ENCODE data around the gene ASXL1. TPM values are rescaled to one million over a fixed set of nuclear protein-coding genes. Genes with fewer than 3 reads are reported as not detected.

ASXL1 gene
- total and polyA plus RNA-seq, 10 of the 15 experiments (the other 5 are each of a cell fraction or from before 2014, with no cell fraction given), result 11.0 to 87.6 (median 56.8) TPM

GRCh38 chr20:32440069-32440757 lies 82.1 kb downstream of the ASXL1 start:
- Histone ChIP-seq H3K4me1 (ENCODE audit: control insufficient read depth, insufficient read depth, low read length) (no peaks in the 10 kb centered on the region), H3K4me3 (no peak overlapping the region), H3K9me3 (replicated peaks; ENCODE audit: control insufficient read depth, insufficient read depth, low read length) (no peaks in the 10 kb centered on the region), H4K20me1 (ENCODE audit: control insufficient read depth, insufficient read depth) (no peaks in the 10 kb centered on the region; the same call in 1 of the 2 replicates), H3K36me3 (ENCODE audit: control insufficient read depth in 2 of 2, insufficient read depth in 2 of 2, low read length in 1 of 2) (peaks cover 29 to 33% of the 10 kb centered on the region in 2 experiments), H3K9ac (ENCODE audit: control insufficient read depth, insufficient read depth, low read length) (no peak overlapping the region), H3K27me3 (replicated peaks in 1 of 2; ENCODE audit: control insufficient read depth in 2 of 2, insufficient read depth in 2 of 2, low read length in 1 of 2) (no peaks in the 10 kb centered on the region), H2AFZ (ENCODE audit: control insufficient read depth, low read depth, low read length) (no peak overlapping the region), H3K27ac (ENCODE audit: control insufficient read depth, insufficient read depth) (no peak overlapping the region), H3K79me2 (ENCODE audit: control insufficient read depth, insufficient read depth, low read length) (no peaks in the 10 kb centered on the region), H3K4me2 (ENCODE audit: control insufficient read depth, insufficient read depth) (no peak overlapping the region)
- POLR2A ChIA-PET, result interaction anchor here (0.5 kb wide), 1 partner anchor 499 kb away, joined by 3 read pairs; no protein-coding TSS in a partner anchor
- CTCF ChIA-PET, result no interaction called here
- RAD21 ChIA-PET (ENCODE audit: unreplicated experiment), result no interaction called here
- DNase-seq (ENCODE audit: low read depth, low spot score) (no peak), ATAC-seq (no peak), FAIRE-seq (no peak)
- intact Hi-C loops (cut with micrococcal nuclease; ENCODE audit: unreplicated experiment), result no loop called here
- WGBS (ENCODE audit: insufficient coverage, insufficient replicate concordance, low lambda C conversion rate, missing lambda C conversion rate), result 100% methylated on average over 6 of the region's 6 CpGs
- BruUV-seq (replicated peaks), result no TSS peak
- no peak for TF ChIP-seq NFIC (IDR thresholded peaks at IDR 0.05; ENCODE audit: low read depth, low read length)
- TF ChIP-seq HDAC2 (IDR thresholded peaks at IDR 0.05), result no peak
- no peak for TF ChIP-seq EZH2 (IDR thresholded peaks at IDR 0.05; ENCODE audit: borderline replicate concordance, control insufficient read depth, low read depth, low read length)
- no peak for TF ChIP-seq STAT1 (conservative IDR thresholded peaks at IDR 0.05)
- no peak for TF ChIP-seq ASH2L (IDR thresholded peaks at IDR 0.05; ENCODE audit: borderline replicate concordance, low read depth)
- SMC1A ChIA-PET (ENCODE audit: uncharacterized antibody, unreplicated experiment), result interaction anchor here (0.7 to 1.0 kb wide), 2 partner anchors 103 to 119 kb away, joined by 3 read pairs; no protein-coding TSS in a partner anchor
- in situ Hi-C loops (cut with MboI), result no loop called here

- Histone ChIP-seq H3K27ac (ENCODE audit: control insufficient read depth, insufficient read depth) (no peak overlapping the region), H2AFZ (ENCODE audit: control insufficient read depth, low read depth, low read length) (no peak overlapping the region), H3K4me3 (no peak overlapping the region), H3K36me3 (ENCODE audit: control insufficient read depth in 2 of 2, insufficient read depth in 2 of 2, low read length in 1 of 2) (peaks cover 24 to 28% of the 10 kb centered on the region in 2 experiments), H3K9ac (ENCODE audit: control insufficient read depth, insufficient read depth, low read length) (no peak overlapping the region), H3K9me3 (replicated peaks; ENCODE audit: control insufficient read depth, insufficient read depth, low read length) (no peaks in the 10 kb centered on the region), H3K4me2 (ENCODE audit: control insufficient read depth, insufficient read depth) (no peak overlapping the region), H3K4me1 (ENCODE audit: control insufficient read depth, insufficient read depth, low read length) (no peaks in the 10 kb centered on the region), H3K27me3 (replicated peaks in 1 of 2; ENCODE audit: control insufficient read depth in 2 of 2, insufficient read depth in 2 of 2, low read length in 1 of 2) (no peaks in the 10 kb centered on the region), H4K20me1 (ENCODE audit: control insufficient read depth, insufficient read depth) (no peaks in the 10 kb centered on the region; the same call in 1 of the 2 replicates), H3K79me2 (ENCODE audit: control insufficient read depth, insufficient read depth, low read length) (no peaks in the 10 kb centered on the region)
- no peak for DNase-seq (ENCODE audit: low read depth, low spot score)
- no peak for ATAC-seq
- ChIA-PET SMC1A (ENCODE audit: uncharacterized antibody, unreplicated experiment) (interaction anchor here (0.9 kb wide), 1 partner anchor 24 kb away, joined by 3 read pairs; no protein-coding TSS in a partner anchor), CTCF (no interaction called here), RAD21 (ENCODE audit: unreplicated experiment) (no interaction called here), POLR2A (interaction anchor here (0.5 kb wide), 1 partner anchor 499 kb away, joined by 3 read pairs; no protein-coding TSS in a partner anchor)
- in situ Hi-C loops (cut with MboI), result no loop called here
- no peak for FAIRE-seq
- no TSS peak for BruUV-seq (replicated peaks)
- WGBS (ENCODE audit: insufficient coverage, insufficient replicate concordance, low lambda C conversion rate, missing lambda C conversion rate), result 88% methylated on average over 4 of the region's 4 CpGs
- intact Hi-C loops (cut with micrococcal nuclease; ENCODE audit: unreplicated experiment), result no loop called here
- TF ChIP-seq CHD4 (IDR thresholded peaks at IDR 0.05) (no peak), REST (IDR thresholded peaks at IDR 0.05; ENCODE audit: low read depth, low read length) (no peak), CREM (IDR thresholded peaks at IDR 0.05; ENCODE audit: low read depth) (no peak), ATF2 (IDR thresholded peaks at IDR 0.05; ENCODE audit: low read length) (no peak), ZBTB33 (IDR thresholded peaks at IDR 0.05) (no peak), ESRRA (IDR thresholded peaks at IDR 0.05; ENCODE audit: low read length) (no peak)
Observed at GRCh38 chr20:32440758-32441078, 82.6 kb downstream of the ASXL1 start.
